ENCODE results near the gene RHBDF2. TPM values are rescaled to one million over a fixed set of nuclear protein-coding genes. Genes with fewer than 3 reads are reported as not detected.

RHBDF2 gene
- total RNA-seq, 4 donors from 2014 or later, result 27.0 to 38.5 (median 33.7) TPM

DNA sequence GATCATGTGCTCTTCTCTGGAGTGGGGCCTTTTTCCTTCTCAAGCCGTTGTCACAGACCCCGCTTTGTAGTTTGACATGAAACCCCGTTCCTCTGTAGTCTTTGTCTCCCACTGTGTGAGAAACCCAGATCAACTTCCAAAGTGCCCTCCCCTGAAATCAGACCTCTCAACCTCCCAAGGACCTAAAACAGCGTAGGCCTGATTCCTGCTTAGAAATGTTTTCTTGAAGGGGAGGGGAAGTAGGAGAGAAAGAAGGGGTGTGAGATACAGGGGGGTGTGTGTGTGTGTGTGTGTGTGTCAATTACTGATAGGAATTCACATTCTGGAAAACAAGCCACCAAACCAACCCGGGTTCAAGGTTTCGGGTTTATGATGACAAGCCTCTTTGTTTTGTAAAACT is 49.7 kb downstream of the RHBDF2 start:
- no peaks in the 10 kb centered on the region for H3K36me3 ChIP-seq
- H3K27ac ChIP-seq, result no peak overlapping the region
- WGBS, 2 donors, result 75% methylated on average over 6 of the region's 6 CpGs
- H3K27me3 ChIP-seq, result no peaks in the 10 kb centered on the region
- intact Hi-C loops (cut with DNase I), result no loop called here
- no peak for DNase-seq
- TF ChIP-seq, protein P1, sequence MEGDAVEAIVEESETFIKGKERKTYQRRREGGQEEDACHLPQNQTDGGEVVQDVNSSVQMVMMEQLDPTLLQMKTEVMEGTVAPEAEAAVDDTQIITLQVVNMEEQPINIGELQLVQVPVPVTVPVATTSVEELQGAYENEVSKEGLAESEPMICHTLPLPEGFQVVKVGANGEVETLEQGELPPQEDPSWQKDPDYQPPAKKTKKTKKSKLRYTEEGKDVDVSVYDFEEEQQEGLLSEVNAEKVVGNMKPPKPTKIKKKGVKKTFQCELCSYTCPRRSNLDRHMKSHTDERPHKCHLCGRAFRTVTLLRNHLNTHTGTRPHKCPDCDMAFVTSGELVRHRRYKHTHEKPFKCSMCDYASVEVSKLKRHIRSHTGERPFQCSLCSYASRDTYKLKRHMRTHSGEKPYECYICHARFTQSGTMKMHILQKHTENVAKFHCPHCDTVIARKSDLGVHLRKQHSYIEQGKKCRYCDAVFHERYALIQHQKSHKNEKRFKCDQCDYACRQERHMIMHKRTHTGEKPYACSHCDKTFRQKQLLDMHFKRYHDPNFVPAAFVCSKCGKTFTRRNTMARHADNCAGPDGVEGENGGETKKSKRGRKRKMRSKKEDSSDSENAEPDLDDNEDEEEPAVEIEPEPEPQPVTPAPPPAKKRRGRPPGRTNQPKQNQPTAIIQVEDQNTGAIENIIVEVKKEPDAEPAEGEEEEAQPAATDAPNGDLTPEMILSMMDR (IDR thresholded peaks at IDR 0.05), result no peak
- no peak for TF ChIP-seq POLR2A (IDR thresholded peaks at IDR 0.05)
- no peaks in the 10 kb centered on the region for H3K9me3 ChIP-seq
- peaks cover 19 to 42% (median 19%) of the 10 kb centered on the region in 3 donors for H3K4me1 ChIP-seq
- peak overlapping the region in 1 of 4 donors; percentile 87 for H3K4me3 ChIP-seq

- no peak for DNase-seq
- Histone ChIP-seq H3K4me3 (no peak overlapping the region), H3K4me1 (peaks cover 21 to 55% (median 24%) of the 10 kb centered on the region in 3 donors), H3K27ac (no peak overlapping the region), H3K36me3 (no peaks in the 10 kb centered on the region), H3K9me3 (no peaks in the 10 kb centered on the region), H3K27me3 (no peaks in the 10 kb centered on the region)
- WGBS, 2 donors, result 91 to 97% methylated on average over 6 of the region's 6 CpGs
- intact Hi-C loops (cut with DNase I), result no loop called here
- TF ChIP-seq, protein P1 (IDR thresholded peaks at IDR 0.05), result no peak
- no peak for TF ChIP-seq POLR2A (IDR thresholded peaks at IDR 0.05)
These were observed 52.1 kb downstream of the RHBDF2 start for GRCh38 chr17:76449126-76449525.

DNA sequence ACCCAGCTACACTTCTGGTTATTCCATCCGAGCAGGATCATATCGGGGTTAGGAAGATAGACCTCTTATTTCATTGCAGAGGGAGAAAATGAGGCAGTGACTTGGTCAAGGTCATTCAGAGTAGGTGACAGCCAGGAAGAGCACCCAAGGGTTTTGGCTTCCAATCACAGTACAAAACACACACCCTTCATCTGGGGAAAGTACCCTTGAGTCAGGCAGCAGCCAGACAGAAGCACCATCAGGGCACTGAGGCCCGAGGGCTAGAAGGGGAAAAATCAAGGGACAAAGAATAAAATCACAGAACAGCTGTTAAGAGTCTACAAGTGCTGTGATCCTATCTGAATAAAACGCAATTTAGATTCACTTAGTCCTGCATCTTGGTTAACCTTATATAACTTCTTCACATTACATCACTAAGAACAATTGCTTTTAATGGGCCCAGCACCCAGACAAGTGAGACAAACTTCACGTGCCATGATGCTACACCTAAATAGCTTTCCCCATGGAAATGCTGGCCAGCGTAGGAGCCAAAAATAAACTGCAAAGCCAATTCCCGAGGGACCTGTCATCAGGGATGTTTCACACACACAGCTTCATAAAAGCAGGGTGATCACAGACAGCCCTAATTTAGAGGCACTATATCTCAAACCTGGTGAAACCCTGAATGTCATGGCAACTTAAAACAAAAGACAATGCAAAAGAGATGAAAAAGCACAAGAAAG is 53.1 kb downstream of the RHBDF2 start:
- H3K4me3 ChIP-seq, result no peak overlapping the region
- H3K4me1 ChIP-seq, result peaks cover 21 to 55% (median 24%) of the 10 kb centered on the region in 3 donors
- no peak for DNase-seq
- no peaks in the 10 kb centered on the region for H3K9me3 ChIP-seq
- WGBS, 2 donors, result 39 to 60% methylated on average over 5 of the region's 7 CpGs
- H3K27ac ChIP-seq, result no peak overlapping the region
- no peaks in the 10 kb centered on the region for H3K36me3 ChIP-seq
- intact Hi-C loops (cut with DNase I), result no loop called here
- H3K27me3 ChIP-seq, result no peaks in the 10 kb centered on the region
- no peak for TF ChIP-seq POLR2A (IDR thresholded peaks at IDR 0.05)
- TF ChIP-seq, protein P1 (IDR thresholded peaks at IDR 0.05), result no peak

- 29 to 38% methylated on average over 9 of the region's 9 CpGs for WGBS, 2 donors
- H3K36me3 ChIP-seq, result no peaks in the 10 kb centered on the region
- H3K27me3 ChIP-seq, result no peaks in the 10 kb centered on the region
- H3K27ac ChIP-seq, result peak overlapping the region; percentile 0 to 52 (median 10)
- H3K4me3 ChIP-seq, result no peak overlapping the region
- DNase-seq, result no peak
- H3K9me3 ChIP-seq, result no peaks in the 10 kb centered on the region
- peaks cover 15 to 46% (median 15%) of the 10 kb centered on the region in 3 donors for H3K4me1 ChIP-seq
- TF ChIP-seq, protein P1 (IDR thresholded peaks at IDR 0.05), result no peak
- TF ChIP-seq POLR2A (IDR thresholded peaks at IDR 0.05), result no peak
- intact Hi-C loops (cut with DNase I), result no loop called here
These were observed 54.6 kb downstream of the RHBDF2 start for GRCh38 chr17:76446449-76447231.
